HCT116 (cell line): ENCODE measurements around the gene THRAP3.

Experiments
- CTCF ChIP-seq, 3 experiments: fragments of 200-600 bp in 1 of 3; sonication (generic) in 1 of 3; IDR thresholded peaks in 2 of 3; conservative IDR thresholded peaks in 1 of 3; 2 replicates each; pipeline ENCODE4 v1.5.1; 2012 to 2017; ENCODE audit warnings: low read depth in 2 of 3, low read length in 2 of 3, antibody characterized with exemption in 1 of 3, borderline replicate concordance in 1 of 3, control low read depth in 1 of 3, mild to moderate bottlenecking in 1 of 3, mixed read lengths in 1 of 3, mixed run types in 1 of 3, moderate library complexity in 1 of 3; ENCODE audit not compliant: insufficient read depth in 1 of 3
- EZH2phosphoT487 ChIP-seq: fragments of 200-600 bp; IDR thresholded peaks from 2 replicates; pipeline ENCODE4 v1.6.1; 2018; ENCODE audit warnings: antibody characterized with exemption, borderline replicate concordance
- POLR2A ChIP-seq: IDR thresholded peaks from 2 replicates; pipeline ENCODE4 v1.7.0; 2011; ENCODE audit warnings: borderline replicate concordance; ENCODE audit not compliant: insufficient read depth, insufficient read length; ENCODE audit errors: extremely low read depth
- POLR2AphosphoS5 ChIP-seq: IDR thresholded peaks from 2 replicates; pipeline ENCODE4 v1.6.1; 2011; ENCODE audit warnings: mild to moderate bottlenecking, low read depth, low read length, moderate library complexity
- REST ChIP-seq: IDR thresholded peaks from 2 replicates; pipeline ENCODE4 v1.6.1; 2012; ENCODE audit warnings: low read depth
- ZBTB33 ChIP-seq: IDR thresholded peaks from 2 replicates; pipeline ENCODE4 v1.6.1; 2011; ENCODE audit warnings: mild to moderate bottlenecking, low read length, moderate library complexity; ENCODE audit not compliant: insufficient replicate concordance; ENCODE audit errors: extremely low read depth
- ZFX ChIP-seq: fragments of 450-650 bp; IDR thresholded peaks from 2 replicates; pipeline ENCODE4 v1.6.1; 2017
- ZNF274 ChIP-seq: fragments of 200-500 bp; sonication (Bioruptor generic); IDR thresholded peaks from 2 replicates; pipeline ENCODE4 v1.6.1; 2014; ENCODE audit warnings: mild to moderate bottlenecking, low read depth, low read length, inconsistent platforms

GRCh38 chr1:36174713-36175112 is 49.5 kb upstream of the THRAP3 start:
- TF ChIP-seq REST: no peak
- TF ChIP-seq CTCF (IDR thresholded peaks at IDR 0.05 in 2 of 3, conservative IDR thresholded peaks at IDR 0.05 in 1 of 3; ENCODE audit: borderline replicate concordance in 1 of 3, insufficient read depth in 1 of 3, low read depth in 2 of 3, low read length in 2 of 3): no peak
- no peak for TF ChIP-seq POLR2A
- no peak for TF ChIP-seq EZH2phosphoT487
- no peak for TF ChIP-seq ZFX
- TF ChIP-seq ZNF274: no peak
- TF ChIP-seq ZBTB33: no peak
- TF ChIP-seq POLR2AphosphoS5: no peak
